Jurkat, Clone E6-1 (cell line): ENCODE results near the gene RGS6.

Experiments
- DNase-seq: peaks from one replicate; pipeline ENCODE4 v3.0.0-alpha.2; 2011; ENCODE audit warnings: low read depth, low spot score
- H3K4me3 ChIP-seq: 2 replicates; pipeline ENCODE4 v1.5.1; 2011; ENCODE audit warnings: mild to moderate bottlenecking, low read length, control low read depth, moderate library complexity

The RGS6 gene

GRCh38 chr14:72126091-72126490 lies 193.9 kb downstream of the RGS6 start:
- no peak for DNase-seq
- H3K4me3 ChIP-seq = no peak overlapping the region

- no peak for DNase-seq
- H3K4me3 ChIP-seq = no peak overlapping the region
Measured at GRCh38 chr14:72126561-72126960, 194.3 kb downstream of the RGS6 start.

GRCh38 chr14:72128629-72129028 lies 196.4 kb downstream of the RGS6 start:
- no peak overlapping the region for H3K4me3 ChIP-seq
- no peak for DNase-seq

GRCh38 chr14:72129291-72129690 lies 197.1 kb downstream of the RGS6 start:
- DNase-seq = no peak

GRCh38 chr14:72141084-72141483 lies 208.9 kb downstream of the RGS6 start:
- no peak for DNase-seq
- no peak overlapping the region for H3K4me3 ChIP-seq

More at GRCh38 chr14:72129291-72129690, 197.1 kb downstream of the RGS6 start:
- H3K4me3 ChIP-seq = no peak overlapping the region

GRCh38 chr14:72142328-72142727 lies 210.1 kb downstream of the RGS6 start:
- H3K4me3 ChIP-seq = no peak overlapping the region
- DNase-seq = no peak

- no peak overlapping the region for H3K4me3 ChIP-seq
- no peak for DNase-seq
Measured at GRCh38 chr14:72146241-72146640, 214.0 kb downstream of the RGS6 start.

- H3K4me3 ChIP-seq = no peak overlapping the region
- no peak for DNase-seq
Measured at GRCh38 chr14:72154645-72155378, 222.6 kb downstream of the RGS6 start.

GRCh38 chr14:72155379-72155993 lies 223.3 kb downstream of the RGS6 start:
- DNase-seq = no peak

GRCh38 chr14:72164420-72165228 lies 232.4 kb downstream of the RGS6 start:
- no peak overlapping the region for H3K4me3 ChIP-seq
- DNase-seq = no peak

More at GRCh38 chr14:72155379-72155993, 223.3 kb downstream of the RGS6 start:
- no peak overlapping the region for H3K4me3 ChIP-seq

GRCh38 chr14:72165229-72165698 lies 233.0 kb downstream of the RGS6 start:
- no peak for DNase-seq

GRCh38 chr14:72169521-72169920 lies 237.3 kb downstream of the RGS6 start:
- DNase-seq = peak; percentile 21
- no peak overlapping the region for H3K4me3 ChIP-seq

More at GRCh38 chr14:72165229-72165698, 233.0 kb downstream of the RGS6 start:
- H3K4me3 ChIP-seq = no peak overlapping the region

GRCh38 chr14:72172049-72172448 lies 239.8 kb downstream of the RGS6 start:
- H3K4me3 ChIP-seq = no peak overlapping the region
- no peak for DNase-seq

- no peak overlapping the region for H3K4me3 ChIP-seq
- no peak for DNase-seq
Measured at GRCh38 chr14:72172597-72172996, 240.4 kb downstream of the RGS6 start.

GRCh38 chr14:72173038-72173720 lies 240.9 kb downstream of the RGS6 start:
- no peak overlapping the region for H3K4me3 ChIP-seq
- DNase-seq = no peak

- DNase-seq = no peak
- no peak overlapping the region for H3K4me3 ChIP-seq
Measured at GRCh38 chr14:72177251-72177650, 245.0 kb downstream of the RGS6 start.

- no peak for DNase-seq
- H3K4me3 ChIP-seq = no peak overlapping the region
Measured at GRCh38 chr14:72178517-72178916, 246.3 kb downstream of the RGS6 start.

GRCh38 chr14:72182708-72183432 lies 250.6 kb downstream of the RGS6 start:
- DNase-seq = peak; percentile 65

GRCh38 chr14:72183631-72184030 lies 251.4 kb downstream of the RGS6 start:
- no peak overlapping the region for H3K4me3 ChIP-seq
- no peak for DNase-seq

More at GRCh38 chr14:72182708-72183432, 250.6 kb downstream of the RGS6 start:
- no peak overlapping the region for H3K4me3 ChIP-seq
